Measurements from ENCODE around the gene DHX30. TPM values are rescaled to one million over a fixed set of nuclear protein-coding genes. Genes with fewer than 3 reads are reported as not detected.
A peak's percentile ranks its signal among the peaks of the same experiment; 100 is the strongest.

The DHX30 gene
- total RNA-seq, 1 donor from 2014 or later: 49.0 TPM

GRCh38 chr3:47850564-47851410 lies 47.8 kb downstream of the DHX30 start:
- DNase-seq (no peak), ATAC-seq (no peak)
- intact Hi-C loops (cut with micrococcal nuclease): no loop called here

GRCh38 chr3:47851888-47852603 lies 49.1 kb downstream of the DHX30 start:
- DNase-seq (no peak), ATAC-seq (no peak)
- intact Hi-C loops (cut with micrococcal nuclease): no loop called here

- intact Hi-C loops (cut with micrococcal nuclease): no loop called here
- DNase-seq (no peak), ATAC-seq (no peak)
These were observed 50.0 kb downstream of the DHX30 start for GRCh38 chr3:47852604-47853602.

- ATAC-seq: no peak
- intact Hi-C loops (cut with micrococcal nuclease): no loop called here
- no peak for DNase-seq
These were observed 51.3 kb downstream of the DHX30 start for GRCh38 chr3:47854267-47854666.

- intact Hi-C loops (cut with micrococcal nuclease): no loop called here
- DNase-seq: no peak
These were observed 52.0 kb downstream of the DHX30 start for GRCh38 chr3:47854720-47855455.

GRCh38 chr3:47855461-47856383 lies 52.8 kb downstream of the DHX30 start:
- DNase-seq (no peak), ATAC-seq (peak; percentile 2)
- intact Hi-C loops (cut with micrococcal nuclease): no loop called here

More at GRCh38 chr3:47854720-47855455, 52.0 kb downstream of the DHX30 start:
- no peak for ATAC-seq

GRCh38 chr3:47856669-47857068 lies 53.7 kb downstream of the DHX30 start:
- ATAC-seq (no peak), DNase-seq (no peak)
- intact Hi-C loops (cut with micrococcal nuclease): no loop called here

- no peak for DNase-seq
- intact Hi-C loops (cut with micrococcal nuclease): no loop called here
- ATAC-seq: no peak
These were observed 54.2 kb downstream of the DHX30 start for GRCh38 chr3:47857151-47857550.

GRCh38 chr3:47859956-47860605 lies 57.1 kb downstream of the DHX30 start:
- intact Hi-C loops (cut with micrococcal nuclease): no loop called here
- peak; percentile 34 for ATAC-seq
- no peak for DNase-seq

- ATAC-seq: no peak
- DNase-seq: no peak
- intact Hi-C loops (cut with micrococcal nuclease): no loop called here
These were observed 60.6 kb downstream of the DHX30 start for GRCh38 chr3:47863391-47864128.

GRCh38 chr3:47865192-47865591 lies 62.3 kb downstream of the DHX30 start:
- no peak for DNase-seq
- ATAC-seq: no peak
- intact Hi-C loops (cut with micrococcal nuclease): no loop called here

- intact Hi-C loops (cut with micrococcal nuclease): no loop called here
These were observed 64.6 kb downstream of the DHX30 start for GRCh38 chr3:47867451-47868044.

GRCh38 chr3:47868306-47868705 lies 65.4 kb downstream of the DHX30 start:
- no peak for DNase-seq
- no peak for ATAC-seq
- intact Hi-C loops (cut with micrococcal nuclease): no loop called here

More at GRCh38 chr3:47867451-47868044, 64.6 kb downstream of the DHX30 start:
- ATAC-seq (peak; percentile 52), DNase-seq (no peak)

GRCh38 chr3:47870156-47870555 lies 67.2 kb downstream of the DHX30 start:
- ATAC-seq (no peak), DNase-seq (no peak)
- intact Hi-C loops (cut with micrococcal nuclease): no loop called here

- intact Hi-C loops (cut with micrococcal nuclease): no loop called here
- DNase-seq (no peak), ATAC-seq (no peak)
These were observed 67.8 kb downstream of the DHX30 start for GRCh38 chr3:47870702-47871260.

- DNase-seq (no peak), ATAC-seq (no peak)
- intact Hi-C loops (cut with micrococcal nuclease): no loop called here
These were observed 68.5 kb downstream of the DHX30 start for GRCh38 chr3:47871389-47871788.

Measured in left ventricle myocardium superior (tissue), 1 donor.